GM21423 (cell line): ENCODE results near the gene NINJ1.
"Not testable (repeated sequence)": the region's sequence is repeated elsewhere in the genome, so short reads cannot be mapped to it uniquely, and the experiment has no call there.

Experiments used
- ATAC-seq: cut with Tn5 transposase; IDR thresholded peaks from one replicate; pipeline ENCODE4 v1.9.1; 2021; ENCODE audit warnings: mild to moderate bottlenecking, moderate library complexity; ENCODE audit not compliant: unreplicated experiment

Gene NINJ1

DNA sequence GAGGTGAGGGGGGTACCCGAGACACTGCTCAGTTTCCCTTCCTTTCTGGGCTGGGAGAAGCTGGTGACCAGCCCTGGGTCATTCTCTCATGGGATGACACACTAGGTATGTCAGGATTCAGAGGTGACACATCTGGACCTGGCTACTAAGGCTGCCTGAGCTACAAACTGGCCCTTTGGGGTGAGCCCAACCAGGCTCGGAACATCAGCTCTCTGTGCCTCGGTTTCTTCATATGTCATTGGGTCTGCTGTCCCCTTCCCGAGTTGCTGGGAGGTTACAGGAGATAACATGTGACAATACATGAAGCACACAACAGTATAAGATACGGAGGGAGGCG is 26.3 kb downstream of the NINJ1 start:
- no peak for ATAC-seq

DNA sequence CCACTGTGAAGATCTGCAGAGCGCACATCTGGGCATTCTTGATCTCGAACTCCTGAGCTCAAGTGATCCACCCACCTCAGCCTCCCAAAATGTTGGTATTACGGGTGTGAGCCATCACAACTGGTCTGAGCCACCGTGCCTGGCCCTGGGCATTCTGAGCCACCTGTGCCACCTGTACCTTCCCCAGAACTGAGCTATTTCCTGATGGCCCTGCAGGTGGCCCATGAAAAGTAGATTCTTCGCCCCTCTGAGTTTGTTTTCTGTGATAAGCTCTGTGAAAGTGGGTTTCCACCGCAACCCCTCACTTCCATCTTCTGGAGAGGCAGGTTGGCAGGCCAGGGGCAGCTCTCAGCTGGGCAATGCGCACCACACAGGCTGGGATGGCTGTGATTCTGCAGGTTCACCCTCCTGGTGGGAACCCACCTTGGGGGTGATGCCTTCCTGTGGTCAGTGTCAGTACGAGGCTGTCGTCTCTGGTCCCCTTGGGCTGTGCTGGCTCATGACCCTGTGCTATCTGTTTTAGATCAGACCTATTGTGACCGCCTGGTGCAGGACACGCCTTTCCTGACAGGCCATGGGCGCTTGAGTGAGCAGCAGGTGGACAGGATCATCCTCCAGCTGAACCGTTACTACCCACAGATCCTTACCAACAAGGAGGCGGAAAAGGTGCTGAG is 26.8 kb downstream of the NINJ1 start:
- no peak for ATAC-seq

DNA sequence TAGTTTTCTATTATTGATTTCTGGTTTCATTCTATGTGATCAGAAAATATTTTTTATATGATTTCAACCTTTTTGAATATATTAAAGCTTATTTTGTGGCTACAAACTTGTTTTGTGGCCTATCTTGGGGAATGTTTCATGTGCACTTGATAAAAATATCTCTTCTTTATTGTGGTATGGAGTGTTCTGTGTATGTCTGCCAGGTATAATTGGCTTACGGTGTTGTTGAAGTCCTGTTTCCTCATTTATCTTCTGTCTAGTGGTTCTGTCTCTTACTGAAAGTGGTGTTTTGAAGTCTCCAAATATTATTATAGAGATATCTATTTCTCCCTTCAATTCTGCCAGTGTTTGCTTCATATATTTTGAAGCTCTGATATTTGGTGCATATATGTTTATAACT is 28.4 kb downstream of the NINJ1 start:
- no peak for ATAC-seq

DNA sequence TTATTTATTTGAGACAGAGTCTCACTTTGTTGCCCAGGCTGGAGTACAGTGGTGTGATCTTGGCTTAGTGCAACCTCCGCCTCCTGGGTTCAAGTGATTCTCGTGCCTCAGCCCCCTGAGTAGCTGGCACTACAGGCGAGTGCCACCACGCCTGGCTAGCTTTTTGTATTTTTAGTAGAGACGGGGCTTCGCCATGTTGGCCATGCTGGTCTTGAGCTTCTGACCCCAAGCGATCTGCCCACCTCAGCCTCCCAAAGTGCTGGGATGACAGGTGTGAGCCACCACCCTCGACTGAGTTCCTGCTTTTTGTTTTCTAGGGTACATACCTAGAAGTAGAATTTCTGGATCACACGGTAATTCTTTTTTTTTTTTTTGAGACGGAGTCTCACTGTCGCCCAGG is 33.0 kb downstream of the NINJ1 start:
- ATAC-seq: not testable (repeated sequence)

DNA sequence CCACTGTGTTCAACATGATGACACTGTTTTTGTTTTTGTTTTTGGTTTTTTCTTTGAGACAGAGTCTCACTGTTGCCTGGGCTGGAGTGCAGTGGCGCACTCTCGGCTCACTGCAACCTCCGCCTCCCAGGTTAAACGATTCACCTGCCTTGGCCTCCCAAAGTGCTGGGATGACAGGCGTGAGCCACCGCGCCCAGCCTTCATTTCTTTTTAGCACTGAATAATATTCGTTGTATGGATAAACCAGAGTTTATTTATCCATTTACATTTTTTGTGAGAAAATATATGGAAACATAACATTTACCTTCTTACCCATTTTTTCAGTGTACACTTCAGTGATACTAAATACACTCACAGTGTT is 33.8 kb downstream of the NINJ1 start:
- no peak for ATAC-seq

DNA sequence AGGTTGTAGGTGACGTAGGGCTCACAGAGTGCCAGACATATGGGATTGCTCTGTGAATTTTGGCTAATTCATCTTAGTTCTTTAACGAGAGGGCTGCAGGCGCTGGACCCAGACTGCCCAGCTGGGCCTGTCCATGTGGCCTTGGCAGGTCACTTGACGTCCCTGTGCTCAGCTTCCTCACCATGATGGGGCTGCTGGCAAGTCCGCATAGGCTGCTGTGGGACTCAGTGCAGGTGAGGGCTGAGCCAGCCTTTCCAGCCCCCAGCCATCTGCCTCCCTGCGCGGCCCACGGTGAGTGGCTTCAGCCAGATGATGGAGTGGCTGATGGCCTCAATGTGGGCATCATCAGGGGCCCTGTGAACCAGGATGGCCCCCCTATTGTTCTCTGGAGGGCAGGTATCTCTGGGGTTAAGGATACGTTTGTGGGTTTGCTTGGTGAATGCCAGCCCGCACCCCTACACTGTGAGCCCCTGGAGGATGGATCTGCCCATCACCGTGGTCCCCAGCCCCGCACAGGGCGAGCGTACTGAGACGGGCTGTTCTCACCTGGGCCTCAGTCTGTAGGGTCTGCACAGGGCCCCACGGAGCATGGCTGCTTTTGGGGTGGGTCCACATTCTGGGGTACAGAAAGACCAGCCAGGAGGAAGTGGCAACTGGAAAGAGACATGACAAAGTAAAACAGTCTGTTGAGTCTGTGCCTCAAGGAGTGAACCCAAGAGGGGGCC is 34.3 kb downstream of the NINJ1 start:
- no peak for ATAC-seq

DNA sequence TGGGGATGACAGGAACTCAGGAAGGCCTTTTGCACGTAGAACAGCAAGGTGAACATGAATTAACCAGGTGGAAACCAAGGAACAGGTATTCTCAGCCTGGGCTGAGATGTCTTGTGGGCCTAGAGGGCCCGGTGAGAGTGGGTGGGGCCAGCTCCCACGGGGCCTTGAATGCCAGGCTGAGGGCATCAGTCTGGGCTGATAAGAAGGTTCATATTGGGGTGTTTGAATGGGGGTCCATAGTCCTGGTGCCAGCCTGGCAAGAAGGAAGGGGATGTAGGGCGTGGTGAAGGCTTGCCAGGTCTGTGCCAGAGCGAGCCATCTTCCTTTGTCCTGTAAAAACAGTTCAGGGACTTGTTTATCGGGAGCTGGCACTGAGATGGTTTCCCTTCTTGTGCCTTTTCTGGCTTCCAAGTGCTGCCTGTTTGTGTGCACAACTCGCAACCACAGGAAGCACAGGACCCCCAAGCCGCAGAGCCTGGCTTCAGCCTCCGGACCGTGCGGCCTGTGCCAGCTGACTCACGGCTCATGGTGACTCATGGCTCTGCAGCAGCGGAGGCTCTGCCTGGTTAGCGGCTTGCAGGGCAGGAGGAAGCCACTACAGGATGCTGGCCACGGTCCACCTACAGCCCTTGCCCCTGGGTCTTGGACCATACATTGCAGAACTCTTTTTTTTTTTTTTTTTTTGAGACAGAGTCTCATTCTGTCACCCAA is 35.7 kb downstream of the NINJ1 start:
- ATAC-seq: no peak

DNA sequence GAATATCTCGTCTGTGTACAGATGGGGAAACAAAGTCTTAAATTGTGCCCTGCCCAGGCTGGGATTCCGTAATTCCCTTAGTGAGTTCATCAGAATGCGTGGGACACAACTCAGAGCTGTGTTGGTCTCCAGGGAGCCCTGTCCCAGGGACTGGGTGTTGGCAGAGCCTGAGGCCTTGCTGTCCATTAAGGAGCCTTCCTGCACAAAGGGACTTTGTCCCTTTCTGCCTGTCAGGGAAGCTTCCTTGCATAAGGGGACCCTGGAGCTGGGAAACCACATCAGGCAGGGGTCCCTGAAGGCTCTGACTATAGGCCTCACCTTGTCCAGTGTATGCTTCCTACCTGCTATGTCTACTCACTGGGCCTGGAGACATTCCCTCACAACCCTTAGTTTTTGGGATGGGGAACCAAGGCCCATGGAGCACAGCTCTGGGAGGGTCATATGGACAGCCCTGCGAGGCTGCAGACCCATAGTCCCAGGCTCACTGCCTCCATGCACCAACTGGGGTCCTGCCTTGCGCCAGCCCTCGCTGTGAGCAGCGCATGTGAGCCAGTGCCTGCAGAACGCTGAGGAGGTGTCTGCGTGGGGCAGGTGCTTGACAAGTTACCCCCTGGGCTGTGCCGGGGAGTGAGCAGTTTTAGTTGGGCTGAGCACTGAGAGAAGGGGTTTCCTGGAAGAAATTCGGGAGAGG is 36.4 kb downstream of the NINJ1 start:
- no peak for ATAC-seq

DNA sequence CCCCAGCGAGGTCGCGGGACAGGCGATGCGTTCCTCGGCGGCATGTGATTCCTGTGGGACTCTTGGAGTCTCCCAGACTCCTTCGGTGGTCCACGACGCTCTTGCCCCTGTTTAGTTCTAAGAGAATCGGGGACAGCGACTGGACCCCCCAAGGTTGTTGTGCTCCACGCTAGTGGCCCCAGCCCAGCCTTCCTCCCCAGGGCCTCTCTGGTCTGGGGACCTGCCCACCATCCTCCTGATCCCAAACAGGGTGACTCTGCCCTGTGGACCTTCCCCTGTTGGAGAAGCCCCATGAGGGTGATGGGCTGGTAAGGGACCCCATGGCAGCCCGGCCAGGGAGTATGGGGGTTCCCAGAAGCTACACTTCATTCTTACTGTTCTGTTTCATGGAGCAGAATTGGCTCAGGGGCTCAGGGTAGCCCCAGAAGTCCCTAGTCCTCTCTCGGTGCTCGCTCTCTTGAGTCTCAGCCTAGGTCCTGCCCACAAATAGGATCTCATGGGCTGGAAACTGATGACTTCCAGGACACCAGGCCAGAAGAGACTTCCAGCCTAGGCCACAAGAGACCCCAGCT is 37.2 kb downstream of the NINJ1 start:
- ATAC-seq: no peak

DNA sequence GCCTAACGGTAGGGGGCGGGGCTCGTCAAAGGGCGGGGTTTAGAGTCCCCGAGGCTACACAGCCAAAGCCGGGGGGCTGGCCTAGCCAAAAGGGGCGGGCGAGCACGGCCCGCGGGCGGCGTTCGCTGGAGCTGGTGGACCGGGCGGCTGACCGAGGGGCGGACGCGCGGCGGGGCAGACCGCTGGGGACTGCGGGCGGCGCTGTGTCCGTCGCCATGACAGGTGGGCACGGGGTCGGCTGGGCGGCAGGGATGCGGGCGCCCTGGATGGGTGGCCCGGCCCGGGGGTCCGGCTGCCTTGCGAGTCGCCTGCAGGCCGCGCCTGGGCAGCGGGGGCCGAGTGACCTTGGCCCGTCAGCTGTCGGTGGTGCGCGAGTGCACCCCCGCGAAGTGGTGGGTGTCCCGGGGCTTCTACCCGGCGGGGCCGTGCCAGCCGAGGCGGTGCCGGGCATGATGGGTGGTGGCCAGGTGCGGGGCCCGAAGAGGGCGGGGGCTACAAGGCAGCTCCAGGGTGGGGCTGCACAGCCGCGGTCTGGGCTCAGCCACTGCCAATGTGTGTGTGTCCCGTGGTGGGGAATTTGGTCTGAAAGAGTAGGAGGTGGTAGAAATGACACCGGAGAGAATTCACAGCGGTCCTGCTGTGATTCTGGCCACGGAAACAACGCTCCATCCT is 37.8 kb downstream of the NINJ1 start, which contains the start of gene CARD19:
Gene CARD19 (plus strand): TSS at position 87 of the 672 bp plus-strand sequence. CDS start 129 bp downstream, at position 216.
- ATAC-seq: peak; percentile 9

DNA sequence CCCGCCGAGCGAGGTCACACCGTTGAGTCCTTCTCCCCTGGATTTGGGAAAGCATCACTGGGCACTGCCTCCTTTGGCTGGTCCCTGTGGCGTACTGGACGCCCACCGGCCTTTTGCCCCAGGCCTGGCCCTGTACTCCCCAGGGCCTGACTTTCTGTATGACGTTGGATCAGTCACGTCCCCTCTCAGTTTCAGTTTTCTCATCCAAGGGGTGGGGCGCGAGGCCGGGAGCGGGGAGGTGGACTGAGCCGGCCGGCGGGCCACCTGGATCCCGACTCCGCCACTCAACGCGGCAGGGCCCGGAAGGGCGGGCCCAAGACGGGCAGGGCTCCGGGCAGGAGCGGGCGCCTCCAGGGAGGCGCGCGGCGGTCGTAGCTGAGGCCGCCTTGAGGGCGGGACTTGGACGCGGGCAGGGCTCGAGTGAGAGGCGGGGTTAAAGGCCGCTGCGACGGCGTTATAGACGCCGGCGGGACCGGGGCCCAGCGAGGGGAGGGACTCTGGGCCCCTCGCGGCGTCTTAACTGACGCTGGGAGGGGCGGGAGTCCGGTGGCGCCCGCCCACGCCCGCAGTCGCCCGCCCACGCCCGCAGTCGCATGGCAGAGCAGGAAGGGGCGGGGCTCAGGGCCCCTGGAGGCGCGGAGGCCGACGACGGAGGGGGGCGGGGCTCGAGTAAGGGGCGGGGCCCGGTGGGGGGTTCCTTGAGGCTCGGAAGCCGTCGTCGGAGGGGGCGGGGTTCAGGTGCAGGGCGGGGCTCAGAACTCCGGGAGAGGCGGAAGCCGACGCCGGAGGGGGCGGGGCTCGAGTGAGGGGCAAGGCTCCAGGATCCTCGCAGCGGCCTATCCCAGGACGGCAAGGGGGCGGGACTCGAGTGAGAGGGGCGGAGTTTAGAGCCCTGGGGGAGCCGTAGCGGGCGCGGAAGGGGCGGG is 38.6 kb downstream of the NINJ1 start:
- ATAC-seq: peak; percentile 56

DNA sequence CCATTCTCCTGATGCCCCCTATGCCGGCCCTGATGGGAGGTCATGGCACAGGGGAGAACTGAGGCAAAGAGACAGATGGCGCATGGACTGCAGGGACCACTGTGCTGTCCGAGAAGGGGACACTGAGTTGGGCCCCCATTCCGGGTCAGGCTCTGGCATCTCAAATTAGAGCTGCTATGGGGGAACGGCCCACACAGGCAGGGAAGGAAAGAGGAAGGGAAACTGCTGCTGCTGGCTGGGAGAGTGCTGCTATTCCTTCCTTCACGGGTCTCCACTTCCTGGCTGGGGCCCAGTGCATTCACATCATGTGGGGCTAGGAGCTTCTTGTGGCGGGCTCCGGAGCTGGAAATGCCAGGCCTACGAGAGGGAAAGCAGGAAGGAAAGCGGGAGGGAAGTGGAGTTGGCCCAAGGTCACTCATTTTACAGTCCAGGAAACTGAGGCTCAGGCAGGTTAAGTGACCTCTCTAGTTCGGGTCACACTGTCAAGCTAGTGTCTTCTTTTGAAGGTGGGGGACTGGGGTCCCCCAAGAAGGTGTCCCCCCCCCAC is 39.3 kb downstream of the NINJ1 start:
- ATAC-seq: no peak

DNA sequence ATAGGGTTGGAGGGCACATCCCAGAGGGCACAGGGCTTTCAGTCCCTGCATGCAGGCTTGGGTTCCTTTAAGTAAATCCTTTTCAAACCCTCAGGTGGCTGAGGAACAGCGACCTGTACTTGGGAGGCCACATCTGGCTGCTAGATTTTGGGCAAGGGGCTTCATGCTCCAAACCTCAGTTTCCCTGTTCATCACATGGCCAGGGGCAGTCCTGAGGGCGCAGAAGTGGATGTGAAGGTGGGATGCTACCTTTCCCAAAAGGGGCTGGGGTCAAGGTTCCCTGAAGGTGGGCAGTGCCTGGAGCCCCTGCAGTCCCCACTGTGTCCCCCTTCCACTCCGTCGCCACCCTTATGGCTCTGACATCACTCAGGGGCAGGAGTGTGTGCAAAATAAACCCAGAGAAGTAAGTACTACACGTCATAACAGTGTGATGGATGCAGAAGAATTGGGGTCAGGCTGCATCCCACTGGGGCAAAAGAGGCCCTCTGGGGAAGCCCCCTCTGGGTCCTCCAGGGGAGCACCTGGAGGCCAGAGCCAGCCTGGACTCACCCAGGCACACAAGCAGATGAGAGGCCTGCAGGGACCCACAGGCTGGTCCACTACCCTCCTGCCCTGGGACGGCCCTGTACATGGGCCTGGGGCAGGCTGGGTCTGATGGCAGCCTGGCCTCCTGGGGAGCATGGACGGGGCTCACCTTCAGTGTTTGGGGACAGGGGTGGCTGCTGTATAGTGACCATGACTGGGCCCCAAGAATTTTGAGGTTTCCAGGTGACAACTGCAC is 40.0 kb downstream of the NINJ1 start:
- no peak for ATAC-seq

DNA sequence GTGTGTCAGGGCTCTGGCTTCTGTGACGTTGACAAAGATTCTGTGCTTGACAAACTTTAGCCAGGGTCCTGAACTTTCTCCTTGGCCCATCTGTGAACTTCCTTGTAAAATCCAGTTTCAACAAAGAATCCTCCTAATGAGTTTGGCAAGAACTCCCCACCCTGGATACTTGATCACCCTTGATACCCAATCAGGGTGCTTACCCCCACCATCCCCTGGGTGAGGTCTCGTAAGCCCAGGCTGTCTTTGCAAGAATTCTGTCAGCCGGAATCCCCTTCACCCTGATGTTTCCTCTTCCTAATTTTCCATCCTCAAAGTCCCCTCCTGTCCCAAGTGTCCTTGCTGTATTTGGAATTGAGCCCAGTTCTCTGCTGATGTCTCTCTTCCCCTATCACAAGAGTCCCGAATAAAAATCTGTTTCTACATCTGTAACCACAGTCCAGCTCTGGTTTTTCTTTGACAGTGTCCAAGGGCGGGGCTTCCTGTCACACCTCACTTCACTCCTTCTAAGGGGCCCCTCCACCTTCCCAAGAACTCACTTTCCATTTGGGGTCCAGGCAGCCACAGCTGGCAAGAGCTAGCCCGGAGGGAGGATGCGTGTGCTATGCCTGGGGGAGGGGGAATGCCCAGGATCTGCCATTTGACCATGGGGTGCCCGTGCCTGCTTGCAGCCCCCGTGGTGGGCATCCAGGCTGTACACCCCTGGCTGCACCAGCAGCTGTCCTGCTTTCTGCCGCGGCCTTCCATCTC is 40.7 kb downstream of the NINJ1 start:
- ATAC-seq: no peak

DNA sequence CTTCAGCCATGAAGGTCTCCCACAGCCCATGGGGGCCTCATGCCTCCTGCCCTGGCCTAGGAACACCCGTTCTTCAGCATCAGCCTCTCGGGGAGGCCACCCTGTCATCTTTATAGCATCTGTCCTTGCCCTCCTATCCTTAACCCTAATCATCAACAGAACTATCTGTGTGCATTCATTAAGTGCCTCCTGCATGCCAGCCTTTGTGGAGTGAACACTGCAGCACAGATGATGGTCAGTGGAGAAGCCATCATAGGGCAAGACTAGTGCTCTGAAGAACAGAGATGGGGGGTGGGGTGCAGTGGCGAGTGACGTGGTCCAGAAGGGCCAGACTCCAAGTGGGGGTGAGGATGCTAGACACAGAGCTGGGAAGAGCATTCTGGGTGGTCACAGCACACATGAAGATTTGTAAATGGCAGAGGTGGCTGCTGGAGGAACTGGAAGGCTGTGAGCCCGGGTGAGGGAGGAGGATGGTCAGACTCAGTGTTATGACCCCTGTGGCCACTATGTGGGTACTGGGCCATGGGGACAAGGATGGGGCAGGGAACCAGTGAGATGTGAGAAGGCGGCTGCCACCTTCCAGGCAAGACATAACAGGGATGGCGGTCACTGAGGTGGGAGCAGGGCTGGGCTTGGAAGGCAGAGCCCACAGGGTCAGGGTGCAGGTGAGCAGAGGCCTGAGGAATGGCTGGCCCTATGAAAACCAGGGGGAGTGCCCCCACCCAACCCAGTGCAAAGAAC is 41.6 kb downstream of the NINJ1 start:
- ATAC-seq: no peak

DNA sequence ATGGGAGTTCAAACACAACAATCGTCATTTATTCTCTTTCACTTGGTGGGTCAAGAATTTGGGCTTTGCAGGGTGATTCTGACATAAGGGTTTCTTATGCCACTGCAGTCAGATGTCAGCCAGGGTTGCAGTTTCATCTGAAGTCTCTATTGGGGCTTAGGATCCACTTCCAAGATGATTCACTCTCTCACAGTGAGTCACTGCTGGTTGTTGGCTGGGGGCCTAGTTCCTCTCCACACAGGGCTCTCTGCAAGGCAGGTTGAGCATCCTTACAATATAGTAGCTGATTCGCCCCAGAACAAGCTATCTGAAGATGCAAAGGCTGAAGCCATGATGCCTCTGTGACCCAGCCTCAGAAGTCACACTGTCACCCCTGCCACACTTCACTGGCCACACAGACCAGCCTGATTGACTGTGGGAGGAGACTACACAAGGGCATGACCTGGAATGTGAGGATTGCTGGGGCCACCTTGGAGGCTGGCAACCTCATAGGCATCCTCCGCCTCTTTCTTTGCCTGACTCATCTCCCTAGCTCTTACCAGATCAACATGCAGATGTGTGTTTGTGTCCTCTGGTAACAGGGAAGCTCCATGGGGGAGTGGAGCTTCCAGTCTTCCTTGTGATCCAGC is 42.5 kb downstream of the NINJ1 start:
- ATAC-seq: no peak

DNA sequence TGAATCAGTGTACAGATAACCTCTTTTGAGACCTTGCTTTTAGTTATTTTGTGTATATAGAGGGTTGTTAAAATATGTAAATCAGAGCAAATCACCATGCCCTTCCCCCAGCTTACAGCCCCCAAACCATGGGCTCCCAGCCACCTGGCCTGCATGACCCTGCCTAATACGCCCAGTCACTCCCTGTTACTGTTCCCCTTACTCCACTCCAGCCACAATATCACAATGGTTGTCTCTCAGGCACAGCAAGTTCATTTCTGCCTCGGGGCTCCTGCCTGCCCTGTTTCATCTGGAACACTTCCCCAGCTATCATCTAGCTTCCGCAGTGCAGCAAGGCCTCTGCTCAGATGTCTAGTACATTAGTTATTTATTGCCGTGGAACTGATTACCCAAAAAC is 43.0 kb downstream of the NINJ1 start:
- ATAC-seq: no peak
